GM21786 (cell line): ENCODE measurements around the gene PLXNA2.
A peak's percentile ranks its signal among the peaks of the same experiment; 100 is the strongest.

Source experiments
- ATAC-seq: cut with Tn5 transposase; IDR thresholded peaks from one replicate; pipeline ENCODE4 v1.9.1; 2021; ENCODE audit not compliant: unreplicated experiment

Gene PLXNA2

DNA sequence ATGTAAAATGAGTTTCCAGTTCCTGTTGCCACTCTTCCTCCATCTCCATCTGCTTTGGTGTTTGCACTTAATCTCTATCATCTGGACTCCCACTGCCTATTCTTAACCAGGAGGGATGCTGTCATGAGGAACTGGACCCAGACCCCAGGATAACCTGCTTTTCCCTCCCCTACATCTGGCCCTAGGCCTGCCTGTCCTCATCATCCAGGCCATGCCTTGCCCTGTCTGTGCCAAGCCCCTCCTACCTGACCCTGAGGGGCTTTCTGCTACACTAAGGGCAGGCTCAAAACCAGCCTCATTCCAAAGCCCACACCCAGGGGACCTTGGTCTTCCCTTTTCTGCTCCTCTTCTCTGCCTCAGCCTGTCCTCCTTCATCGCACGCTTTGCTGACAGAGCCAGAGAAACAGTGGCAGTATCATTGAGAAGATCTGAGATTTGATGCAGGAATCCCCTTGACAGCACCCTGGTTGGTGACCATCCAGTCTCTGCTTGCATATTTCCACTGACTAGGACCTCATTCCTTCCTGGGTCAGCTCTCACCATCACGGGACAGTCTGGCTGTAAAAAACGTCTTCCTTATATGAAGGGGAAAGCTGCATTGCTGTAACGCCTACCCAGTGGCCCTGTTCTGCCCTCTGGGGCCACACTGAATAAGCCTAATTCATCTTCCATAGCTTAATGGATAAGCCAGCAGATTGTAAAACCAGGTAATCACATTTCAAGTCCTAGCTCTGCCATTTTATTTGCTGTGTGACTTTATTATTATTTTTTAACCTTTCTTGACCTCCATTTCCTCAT lies 38.8 kb downstream of the PLXNA2 start:
- no peak for ATAC-seq

DNA sequence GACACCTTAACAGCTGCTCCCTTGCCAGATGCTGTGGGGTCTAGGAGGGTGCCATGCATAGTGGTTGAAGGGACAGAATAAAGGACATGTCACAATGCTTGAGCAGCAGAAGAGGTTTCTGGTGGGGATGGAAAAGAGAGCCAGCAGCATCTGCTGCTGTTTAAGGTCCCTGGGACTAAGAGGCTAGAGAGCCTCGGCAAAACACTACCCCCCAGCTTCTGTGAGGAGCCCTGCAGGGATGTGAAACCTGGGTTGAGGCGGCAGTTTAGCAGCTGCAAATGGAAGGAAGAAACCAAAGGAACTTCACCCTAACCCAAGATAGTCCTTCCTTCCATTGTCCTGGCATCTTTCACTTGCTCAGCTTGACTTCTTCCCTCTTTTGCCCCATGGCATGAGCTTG lies 39.4 kb downstream of the PLXNA2 start:
- ATAC-seq: no peak

DNA sequence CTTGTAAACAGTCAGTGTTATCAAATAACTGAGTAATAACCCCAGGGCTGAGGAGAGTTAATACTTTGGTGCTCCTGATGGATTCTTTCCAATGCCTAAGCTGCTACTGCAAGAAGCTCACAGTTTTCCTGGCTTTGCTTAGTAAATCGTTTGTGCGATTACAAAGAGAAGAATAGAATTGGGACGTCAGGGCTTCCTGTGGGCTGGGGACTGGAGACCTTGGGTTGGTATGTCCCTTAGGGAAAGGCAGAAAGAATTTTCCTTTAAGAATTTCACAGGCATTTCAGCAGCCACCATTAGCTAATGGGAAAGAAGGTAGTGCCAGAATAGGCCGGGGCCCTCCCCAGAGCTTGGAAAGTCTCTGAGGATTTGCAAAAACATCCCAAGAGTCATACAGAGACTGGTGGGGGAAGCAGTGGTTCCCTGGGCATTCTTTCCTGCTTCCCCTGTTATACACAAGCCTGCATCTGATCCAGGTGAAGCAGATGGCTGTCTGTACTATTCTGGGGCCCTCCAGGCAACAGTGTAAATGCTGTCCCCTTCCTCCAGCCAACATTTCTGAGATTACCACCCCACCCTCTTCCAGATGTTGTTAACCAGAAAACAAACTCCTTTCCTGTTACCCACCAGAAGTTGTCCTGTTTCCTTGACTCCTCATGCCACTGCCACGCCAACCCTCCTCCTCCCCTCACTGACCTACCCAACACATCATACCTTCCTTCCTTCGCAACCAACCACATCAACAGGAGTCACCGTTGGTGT lies 40.2 kb downstream of the PLXNA2 start:
- ATAC-seq: no peak

DNA sequence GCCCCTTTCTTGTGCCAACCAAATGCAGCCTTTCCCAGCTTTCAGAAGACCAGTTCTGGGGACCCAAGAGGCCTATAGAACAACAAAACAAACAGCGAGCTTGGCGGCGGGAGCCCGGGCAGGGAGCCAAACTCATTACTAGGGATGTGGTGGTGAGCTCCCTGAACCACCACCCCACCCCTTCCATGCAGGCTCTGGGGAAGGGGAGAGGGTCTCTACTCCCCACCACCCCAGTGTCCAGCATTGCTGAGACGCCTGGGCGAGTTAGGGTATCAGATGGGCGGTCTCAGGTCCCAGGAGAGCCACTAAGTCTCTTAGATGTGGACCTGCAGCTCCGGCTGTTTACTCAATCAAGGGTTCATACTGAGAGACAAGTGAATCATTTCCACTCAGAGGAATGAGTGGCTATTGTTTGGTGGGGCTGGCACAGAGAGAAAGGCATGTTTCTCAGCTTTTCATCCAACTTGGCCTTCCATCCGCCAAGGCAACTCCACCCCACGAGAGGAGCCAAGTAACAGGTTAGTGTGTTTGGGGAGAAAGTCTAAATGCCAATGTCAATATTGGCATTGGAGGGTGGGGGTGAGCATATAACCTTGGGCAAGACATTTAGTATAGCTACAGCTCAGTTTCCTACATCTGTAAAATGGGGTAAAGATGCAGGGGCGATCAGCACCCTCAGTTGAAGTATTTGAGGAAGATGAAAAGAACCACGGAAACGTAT lies 40.9 kb downstream of the PLXNA2 start:
- no peak for ATAC-seq

DNA sequence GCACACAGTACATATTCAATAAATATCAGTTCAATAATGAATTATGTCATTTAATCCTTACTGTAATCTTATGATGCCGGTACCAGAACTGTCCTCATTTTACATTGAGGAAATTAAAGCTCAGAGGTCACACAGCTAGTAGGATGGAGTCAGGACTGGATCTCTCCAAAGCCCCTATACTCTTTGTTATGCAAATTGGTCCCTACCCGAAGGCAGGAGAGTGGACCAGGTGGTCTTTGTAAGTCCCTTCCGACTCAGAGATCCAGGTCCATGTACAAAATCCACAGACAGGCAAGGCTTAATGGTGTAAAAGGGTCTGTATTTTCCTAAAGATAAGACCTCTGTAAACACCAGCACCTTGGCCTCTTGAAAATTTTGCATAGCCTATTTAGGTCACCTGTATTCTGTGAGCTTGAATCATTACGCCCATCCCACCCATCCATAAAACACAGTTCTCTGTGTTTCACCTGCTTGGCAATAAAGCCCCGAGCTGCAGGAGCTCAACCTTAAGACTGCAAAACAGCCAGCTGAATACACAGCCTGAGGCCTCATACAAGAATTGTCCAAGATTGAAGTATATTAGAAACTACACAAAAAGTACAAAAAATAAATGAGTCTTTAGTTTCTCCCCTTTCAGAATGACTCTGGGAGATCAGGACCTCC lies 41.7 kb downstream of the PLXNA2 start:
- no peak for ATAC-seq

DNA sequence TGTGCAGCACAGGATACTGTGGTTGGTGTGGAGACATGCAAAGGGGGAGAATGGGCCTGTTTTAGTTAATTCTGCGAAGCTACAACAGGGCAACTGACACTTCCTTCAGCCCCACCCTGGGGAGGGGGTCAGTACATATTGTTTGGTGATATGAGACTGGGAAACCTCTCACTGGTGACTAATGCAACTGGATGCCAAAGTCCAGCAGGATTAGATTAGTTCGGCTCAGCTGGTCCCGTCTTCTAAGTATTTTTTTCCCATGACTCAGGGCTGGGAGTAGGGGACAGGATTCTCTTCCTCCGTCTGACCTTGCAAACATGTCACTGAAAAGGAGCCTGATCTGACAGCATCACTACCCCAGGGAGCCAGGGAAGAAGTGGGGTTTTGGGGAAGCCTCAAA lies 43.0 kb downstream of the PLXNA2 start:
- no peak for ATAC-seq

DNA sequence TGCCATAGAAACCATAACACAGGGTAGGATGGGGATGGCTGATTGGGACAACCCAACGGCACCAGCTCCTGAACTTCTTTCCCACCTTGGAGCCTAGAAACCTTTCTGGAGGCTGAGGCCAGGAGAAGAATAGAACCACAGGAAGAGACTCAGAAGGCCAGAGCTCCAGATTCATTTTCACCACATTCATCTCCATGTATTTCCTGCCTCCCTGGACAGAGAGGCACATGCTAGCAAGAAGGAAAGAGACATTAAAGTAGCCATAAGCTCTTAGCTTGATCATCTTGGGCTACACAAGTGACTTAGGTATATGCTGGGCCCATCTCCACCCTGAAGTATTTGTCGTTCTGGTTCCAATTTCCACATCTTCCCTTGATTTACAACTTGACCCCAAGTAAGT lies 44.1 kb downstream of the PLXNA2 start:
- ATAC-seq: no peak

DNA sequence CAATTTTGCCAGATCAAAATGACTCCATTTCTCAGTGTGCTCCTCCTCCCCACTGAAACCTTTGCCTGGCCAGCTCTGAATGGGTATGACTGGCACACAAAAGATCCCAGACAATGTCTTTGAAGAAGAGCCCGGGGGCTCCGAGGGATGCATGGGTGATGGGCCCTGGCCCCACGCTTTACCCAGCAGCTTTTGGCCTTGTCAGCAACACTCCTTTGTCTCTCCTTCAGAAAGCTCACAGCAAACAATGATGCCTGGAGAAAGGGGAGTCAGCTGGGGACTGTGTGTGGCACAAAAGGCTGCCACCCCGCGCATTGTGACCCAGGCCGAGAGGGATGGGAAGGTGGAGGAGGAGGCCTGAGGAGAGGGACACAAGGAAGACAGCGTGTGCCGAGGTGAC lies 45.9 kb downstream of the PLXNA2 start:
- ATAC-seq: no peak

DNA sequence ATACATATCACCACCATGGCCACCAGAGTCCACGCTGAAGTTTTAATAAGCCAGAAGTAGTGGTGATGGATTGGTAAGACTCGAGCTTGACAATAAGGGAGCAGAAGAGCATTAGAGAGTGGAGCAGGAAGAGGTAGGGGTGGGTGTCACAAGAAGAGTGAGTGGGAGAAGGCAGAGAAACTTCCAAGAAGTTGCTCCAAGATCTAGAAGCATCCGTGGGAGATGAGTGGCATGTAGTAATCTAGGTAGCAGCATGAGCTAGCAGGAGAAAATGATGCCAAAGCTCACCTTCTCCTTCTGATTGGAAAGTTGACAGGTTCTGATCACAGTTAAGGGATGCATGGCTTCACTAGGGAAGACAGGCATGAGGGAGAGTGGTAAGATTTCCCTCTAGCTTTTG lies 49.2 kb downstream of the PLXNA2 start:
- no peak for ATAC-seq

DNA sequence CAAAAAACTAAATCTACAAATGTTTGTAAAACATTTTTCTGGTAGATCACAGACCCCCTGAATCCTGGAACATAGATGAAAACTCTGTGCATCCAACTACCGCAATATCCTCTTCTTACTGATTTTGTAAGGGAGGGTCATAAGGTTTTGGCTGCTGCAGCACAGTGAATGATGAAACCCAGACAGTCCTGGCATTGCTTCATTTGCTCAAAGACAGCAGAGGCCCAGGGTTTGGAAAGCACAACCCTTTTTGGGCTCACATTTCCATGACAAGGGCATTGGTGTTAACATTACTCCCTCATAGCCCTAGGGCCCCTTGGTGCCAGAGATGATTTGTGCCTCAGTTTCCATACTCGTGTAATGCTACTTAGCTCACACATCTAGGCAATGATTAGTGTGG lies 51.2 kb downstream of the PLXNA2 start:
- ATAC-seq: no peak

DNA sequence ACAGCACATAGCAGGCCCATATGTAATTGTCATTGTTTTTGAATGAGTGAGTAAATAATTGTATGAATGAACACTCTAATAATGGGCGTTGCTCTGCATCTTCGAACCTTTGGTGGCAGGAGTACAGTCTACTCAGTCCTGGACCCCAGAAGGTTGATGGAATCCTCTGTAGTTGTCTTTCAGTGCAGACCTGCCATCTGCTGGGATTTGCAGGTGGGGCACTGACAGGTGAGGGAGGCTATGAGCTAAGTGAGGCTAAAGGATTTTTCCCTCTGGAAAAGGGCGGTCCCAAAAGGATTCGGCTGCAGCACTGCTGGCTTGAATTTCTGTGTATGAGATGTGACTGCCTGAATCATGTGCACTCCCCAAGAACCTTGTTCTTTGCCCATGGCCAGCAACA lies 53.4 kb downstream of the PLXNA2 start:
- no peak for ATAC-seq

DNA sequence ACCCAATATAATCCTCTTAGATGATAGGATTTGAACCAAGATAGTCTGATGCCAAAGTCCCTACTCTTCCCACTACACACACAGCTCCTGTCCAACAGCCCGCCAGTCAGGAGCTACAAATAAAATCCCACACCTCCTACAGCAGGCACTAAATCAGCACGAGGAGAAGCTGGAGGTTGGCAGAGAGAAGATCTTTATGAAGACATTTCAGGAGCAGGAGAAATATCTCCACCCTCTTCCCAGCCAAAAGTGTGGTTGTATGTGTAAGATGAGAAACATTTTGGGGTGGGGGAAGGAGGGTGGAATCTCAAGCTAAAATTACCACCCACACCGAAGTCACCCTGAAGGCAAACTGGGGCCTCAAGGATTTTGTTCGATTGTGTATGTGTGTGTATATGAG lies 54.5 kb downstream of the PLXNA2 start:
- ATAC-seq: no peak

DNA sequence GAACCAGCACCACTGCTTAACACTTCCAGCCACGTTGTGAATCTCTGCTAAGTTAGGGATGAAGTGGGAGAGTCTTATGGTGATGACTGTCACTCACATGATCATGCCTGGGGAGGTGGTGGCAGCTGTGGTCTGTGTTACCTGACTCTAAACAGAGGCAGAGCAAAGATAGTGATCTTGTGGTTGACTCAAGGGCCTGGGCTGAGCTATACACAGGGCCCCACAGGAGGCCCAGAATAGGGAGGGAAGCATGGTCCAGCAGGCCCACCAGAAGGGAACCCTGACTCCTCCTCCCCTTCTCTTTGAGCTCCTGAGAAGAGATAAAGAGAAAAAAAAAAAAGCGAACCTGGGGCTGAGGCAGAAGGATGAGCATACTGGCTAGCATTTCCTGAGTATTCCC lies 55.0 kb downstream of the PLXNA2 start:
- ATAC-seq: peak; percentile 52

DNA sequence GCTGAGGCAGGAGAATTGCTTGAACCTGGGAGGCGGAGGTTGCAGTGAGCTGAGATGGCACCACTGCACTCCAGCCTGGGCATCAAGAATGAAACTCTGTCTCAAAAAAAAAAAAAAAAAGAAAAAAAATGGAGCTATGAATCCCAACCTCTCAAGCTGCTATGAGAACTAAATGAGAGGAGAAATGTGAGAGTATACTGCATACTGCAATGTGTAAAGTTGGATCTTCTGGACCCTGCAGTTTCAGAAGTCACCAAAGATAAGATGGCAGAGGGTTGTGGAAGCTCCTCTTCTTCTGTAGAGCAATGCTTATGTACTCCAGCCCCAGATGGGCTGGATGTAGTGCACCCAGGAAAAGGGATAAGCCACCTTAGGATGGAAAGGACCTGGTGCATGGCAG lies 55.6 kb downstream of the PLXNA2 start:
- ATAC-seq: no peak

DNA sequence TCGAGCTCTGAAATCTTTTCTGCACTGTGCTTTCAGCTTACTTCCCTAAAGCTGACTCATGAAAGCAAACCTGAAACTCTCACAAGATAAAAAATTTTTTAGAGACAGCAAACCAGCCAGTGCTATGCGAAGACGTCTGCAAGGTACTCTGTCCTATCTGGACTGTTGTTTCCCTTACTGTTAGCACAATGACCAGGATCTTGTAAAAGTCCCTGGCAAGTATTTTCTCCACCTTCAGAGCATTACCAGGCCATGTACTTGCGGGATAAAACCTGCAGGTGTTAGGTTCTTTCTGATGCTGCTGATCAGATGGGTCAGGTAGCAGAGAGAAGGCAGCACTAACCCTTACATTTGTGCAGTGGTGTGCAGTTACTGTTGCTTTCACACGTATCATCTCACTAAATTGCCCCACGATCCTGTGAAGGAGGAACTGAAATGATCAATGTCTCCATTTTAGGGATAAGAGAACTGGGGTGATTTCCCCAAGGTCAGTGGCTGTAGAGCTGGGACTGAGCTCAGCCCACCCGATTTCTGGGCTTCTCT lies 56.6 kb downstream of the PLXNA2 start:
- peak; percentile 66 for ATAC-seq

DNA sequence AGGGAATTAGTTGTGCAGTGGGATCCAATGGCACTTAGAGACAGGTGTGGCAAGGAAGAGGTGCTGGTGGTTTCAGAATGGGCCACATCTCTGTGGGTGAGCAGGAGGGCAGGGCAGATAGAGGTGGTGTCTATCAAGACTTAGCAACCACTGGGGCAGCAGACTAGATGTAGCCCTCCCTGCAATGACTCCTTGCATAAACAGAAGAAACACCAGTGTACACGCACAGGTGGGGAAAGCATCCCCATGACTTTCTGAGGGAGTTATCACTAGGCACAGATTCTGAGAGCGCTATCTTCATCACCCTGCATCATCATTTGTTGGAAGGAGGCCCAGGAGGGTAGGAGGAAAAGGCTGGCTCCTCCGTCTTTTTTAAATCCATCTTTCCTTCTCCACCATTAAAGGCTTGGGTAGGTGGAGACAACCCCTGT lies 58.4 kb downstream of the PLXNA2 start:
- ATAC-seq: no peak

DNA sequence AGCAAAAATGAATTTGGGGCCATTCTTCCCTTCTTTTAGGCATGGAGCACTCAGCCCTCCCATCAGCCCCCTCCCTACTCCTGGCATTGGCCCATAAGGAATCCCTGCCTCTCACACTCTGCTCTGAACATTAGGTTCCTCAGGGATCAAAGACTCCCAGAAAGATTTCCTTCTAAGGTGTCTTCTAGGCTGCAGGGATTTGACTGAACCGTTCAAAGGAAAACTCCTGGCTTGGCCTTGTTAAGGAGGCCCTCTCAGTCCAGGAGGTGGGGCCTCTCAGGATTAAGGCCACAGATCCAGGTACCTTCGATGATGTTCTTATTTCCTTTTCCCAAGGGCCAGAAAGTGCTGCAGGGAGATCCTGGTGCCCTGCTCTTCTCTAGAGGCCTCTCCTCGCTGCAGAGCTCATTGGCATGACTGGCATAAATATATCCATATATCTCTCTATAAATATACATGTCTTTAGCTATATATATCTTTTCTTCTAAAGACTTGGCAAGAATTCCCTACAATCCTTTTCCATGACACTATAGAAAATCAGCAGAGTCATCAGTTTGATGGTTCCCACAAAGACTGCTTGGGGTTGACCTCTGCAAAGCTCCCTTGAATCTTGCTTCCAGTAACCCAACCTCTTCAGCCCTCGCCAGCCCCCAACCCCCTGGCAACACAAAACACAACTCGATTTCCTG lies 59.1 kb downstream of the PLXNA2 start:
- ATAC-seq: no peak

DNA sequence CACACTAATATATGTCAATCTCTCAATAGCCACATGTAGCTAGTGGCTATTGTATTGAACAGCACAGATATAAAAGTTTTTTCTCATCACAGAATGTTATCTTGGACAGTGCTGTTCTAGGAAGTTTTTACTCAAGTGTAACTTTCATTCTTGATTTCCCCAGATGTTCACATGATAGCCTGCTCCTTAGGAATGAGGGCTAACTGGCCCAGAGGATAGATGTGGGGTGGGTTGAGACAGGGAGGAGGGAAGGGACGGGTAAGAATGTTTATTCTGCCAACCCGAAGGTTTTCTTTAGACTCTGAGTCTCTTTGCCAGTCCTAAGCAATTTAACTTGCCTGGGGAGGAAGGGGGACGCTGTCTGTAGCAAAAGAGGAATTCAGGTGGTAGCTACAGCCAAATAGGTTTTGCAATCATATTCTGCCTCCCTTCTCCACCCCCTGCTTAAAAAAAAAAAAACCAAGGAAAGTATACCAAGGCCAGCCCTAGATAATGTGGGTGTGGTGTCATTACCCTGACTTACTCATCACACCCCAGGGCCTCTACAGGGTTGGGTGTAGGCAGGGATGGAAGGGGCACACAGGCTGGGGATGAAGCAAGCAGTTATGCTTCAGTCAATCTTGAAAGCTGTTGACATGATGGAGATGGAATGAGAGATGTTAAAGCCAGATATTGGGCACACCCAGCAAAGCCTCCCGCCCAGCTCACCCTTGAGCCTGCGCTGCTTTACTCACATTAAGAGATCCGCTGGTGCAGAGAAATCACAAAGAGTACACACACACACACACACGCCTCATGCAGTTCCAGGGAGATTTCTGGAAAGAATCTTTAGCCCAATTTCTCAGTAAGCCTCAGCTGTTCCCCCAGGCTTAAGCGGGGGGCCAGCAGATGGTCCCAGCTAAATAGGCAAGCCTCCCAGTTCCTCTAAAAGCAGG lies 59.9 kb downstream of the PLXNA2 start:
- ATAC-seq: no peak

DNA sequence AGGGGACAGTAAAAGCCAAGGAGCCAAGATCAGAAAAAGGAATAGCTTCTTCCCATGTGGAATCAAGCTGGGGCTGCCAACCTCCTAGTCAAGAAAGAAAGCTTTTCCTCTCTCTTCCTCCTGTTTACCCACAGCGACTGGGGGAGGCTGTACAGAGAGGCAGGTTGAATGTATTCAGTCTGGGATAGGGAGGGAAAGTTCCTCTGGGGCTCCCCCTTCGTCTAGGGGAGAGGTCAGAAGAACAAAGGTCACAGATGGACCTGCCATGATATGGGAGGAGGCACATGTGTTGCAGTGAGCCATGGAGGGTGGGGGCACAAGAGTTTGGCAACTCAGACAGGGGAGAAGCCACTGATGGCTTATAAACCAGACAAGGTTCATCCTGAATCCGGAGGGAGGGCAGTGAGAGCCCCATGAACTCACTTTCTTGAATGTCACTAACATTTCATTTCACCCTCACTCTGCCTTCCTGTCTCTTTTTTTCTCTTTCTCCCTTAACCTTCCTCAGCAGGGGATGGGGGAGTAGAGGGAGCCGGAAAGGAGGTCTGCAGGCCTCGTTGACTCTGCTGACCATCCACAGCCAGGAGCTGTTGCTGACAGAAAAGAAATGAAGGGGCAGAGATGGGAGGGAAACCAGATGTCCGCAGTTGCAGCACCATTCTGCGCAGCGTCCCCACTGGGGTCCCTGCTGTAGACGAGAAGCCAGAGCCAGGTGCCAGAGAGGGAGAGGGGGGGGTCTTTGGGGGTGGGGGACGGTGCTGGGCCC lies 61.1 kb downstream of the PLXNA2 start:
- no peak for ATAC-seq
